Naive thymus-derived CD4-positive, alpha-beta T cell (primary cell): ENCODE results near the gene ACSS1. TPM values are rescaled to one million over a fixed set of nuclear protein-coding genes. Genes with fewer than 3 reads are reported as not detected.

Source experiments
- ATAC-seq: fragments of 150-1000 bp; cut with Tn5 transposase; 2 replicates; pipeline ENCODE4 v1.10.0; 2021; ENCODE audit warnings: mild to moderate bottlenecking, moderate library complexity
- CTCF ChIA-PET: fragments of 350-600 bp; sonication (Branson Sonifier 250); formaldehyde crosslinking; loops from one replicate; lab custom pipeline; 2021; ENCODE audit warnings: antibody characterized with exemption; lab: Charles Lee
- POLR2A ChIA-PET: fragments of 350-600 bp; sonication (Branson Sonifier 250); formaldehyde crosslinking; loops from one replicate; lab custom pipeline; 2021; ENCODE audit warnings: antibody characterized with exemption, inconsistent platforms; lab: Charles Lee
- DNase-seq, 9 donors: peaks; one replicate each; pipeline versions ENCODE4 v3.0.0 to v3.0.0-alpha.2; 2020 to 2022; ENCODE audit warnings: mixed read lengths in 1 of 9
- H3K27ac ChIP-seq: one replicate; pipeline ENCODE4 v1.7.0; 2013; ENCODE audit warnings: mild to moderate bottlenecking, low read depth, low read length, moderate library complexity
- H3K27me3 ChIP-seq, 2 donors: one replicate each; pipeline ENCODE4 v1.7.0; 2013; ENCODE audit warnings: low read length in 2 of 2, mild to moderate bottlenecking in 2 of 2, moderate library complexity in 2 of 2; ENCODE audit not compliant: control insufficient read depth in 2 of 2, insufficient read depth in 2 of 2
- H3K36me3 ChIP-seq, 3 experiments: 1 replicate in 2 of 3; 2 replicates in 1 of 3; pipeline ENCODE4 v1.7.0; 2013; ENCODE audit warnings: low read length in 3 of 3, mild to moderate bottlenecking in 3 of 3, moderate library complexity in 1 of 3; ENCODE audit not compliant: insufficient read depth in 3 of 3, control insufficient read depth in 2 of 3
- H3K4me1 ChIP-seq, 2 donors: one replicate each; pipeline ENCODE4 v1.7.0; 2013; ENCODE audit warnings: low read length in 2 of 2, mild to moderate bottlenecking in 2 of 2, moderate library complexity in 1 of 2; ENCODE audit not compliant: control insufficient read depth in 2 of 2, insufficient read depth in 2 of 2
- H3K4me3 ChIP-seq: 2 replicates; pipeline ENCODE4 v1.7.0; 2013; ENCODE audit warnings: mild to moderate bottlenecking, low read length
- H3K9me3 ChIP-seq, 3 experiments: 1 replicate in 2 of 3; 2 replicates in 1 of 3; pipeline ENCODE4 v1.7.0; 2013; ENCODE audit warnings: low read length in 3 of 3; ENCODE audit not compliant: control insufficient read depth in 2 of 3
- H3K27ac Mint-ChIP-seq, 9 donors: one replicate each; pipeline ENCODE4 v1.8.0; 2020 to 2022; ENCODE audit warnings: mixed read lengths in 9 of 9, mild to moderate bottlenecking in 8 of 9, moderate library complexity in 5 of 9, inconsistent platforms in 2 of 9
- H3K27me3 Mint-ChIP-seq, 5 donors: one replicate each; pipeline ENCODE4 v1.8.0; 2021 to 2022; ENCODE audit warnings: mixed read lengths in 5 of 5, mild to moderate bottlenecking in 1 of 5
- H3K36me3 Mint-ChIP-seq, 5 donors: one replicate each; pipeline ENCODE4 v1.8.0; 2020 to 2022; ENCODE audit warnings: mixed read lengths in 5 of 5, mild to moderate bottlenecking in 3 of 5, inconsistent platforms in 1 of 5
- H3K4me1 Mint-ChIP-seq, 7 donors: one replicate each; pipeline ENCODE4 v1.8.0; 2020 to 2022; ENCODE audit warnings: mixed read lengths in 7 of 7, mild to moderate bottlenecking in 3 of 7, inconsistent platforms in 1 of 7
- H3K4me3 Mint-ChIP-seq, 10 donors: one replicate each; pipeline ENCODE4 v1.8.0; 2020 to 2022; ENCODE audit warnings: mild to moderate bottlenecking in 10 of 10, mixed read lengths in 10 of 10, moderate library complexity in 6 of 10, inconsistent platforms in 2 of 10
- H3K9me3 Mint-ChIP-seq, 11 donors: one replicate each; pipeline ENCODE4 v1.8.0; 2020 to 2022; ENCODE audit warnings: mixed read lengths in 11 of 11, mild to moderate bottlenecking in 4 of 11, inconsistent platforms in 1 of 11, moderate library complexity in 1 of 11
- intact Hi-C, 2 donors: fragments of 100-400 bp; cut with micrococcal nuclease; formaldehyde crosslinking; loops; one replicate each; pipeline ENCODE4 v1.15.1; 2023
- polyA plus RNA-seq, 2 donors: library from polyadenylated mRNA; unstranded; fragments of 300-500 nt; fragmentation: Illumina TruSeq; gene quantifications; one replicate each; pipeline ENCODE4 v1.2.3, GENCODE V29; 2021
- total RNA-seq, 6 experiments: library from RNA in 5 of 6; stranded (reverse) in 5 of 6; gene quantifications; 1 replicate in 5 of 6; 2 replicates in 1 of 6; pipeline ENCODE4 v1.2.3 and lab custom pipeline; 2021 to 2026

ACSS1 gene
- total and polyA plus RNA-seq, 7 experiments from 2014 or later, result 33.1 to 51.7 (median 39.7) TPM

DNA sequence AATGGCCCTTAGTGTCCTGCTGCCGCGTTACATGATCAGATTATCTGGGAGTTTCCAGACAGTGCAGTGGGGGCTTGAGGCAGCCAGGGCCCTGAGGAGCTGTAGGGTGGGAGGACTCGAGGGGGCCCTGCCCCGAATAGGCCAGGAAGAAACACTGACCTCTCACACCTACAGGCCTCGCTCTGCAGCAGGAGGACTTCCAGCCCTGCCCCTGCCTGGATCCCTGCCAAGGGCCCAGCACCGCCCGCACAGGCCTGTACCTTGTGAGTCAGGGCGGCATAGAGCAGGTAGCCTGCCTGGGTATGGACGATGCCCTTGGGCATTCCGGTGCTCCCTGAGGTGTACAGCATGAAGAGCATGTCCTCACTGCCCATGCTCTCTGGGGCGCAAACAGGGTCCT is 35.3 kb downstream of the ACSS1 start:
- Histone ChIP-seq H3K36me3 (peaks cover 0 to 69% (median 4%) of the 10 kb centered on the region in 3 experiments), H3K27ac (no peak overlapping the region), H3K4me3 (no peak overlapping the region), H3K27me3 (no peaks in the 10 kb centered on the region), H3K4me1 (peaks cover 0 to 3% of the 10 kb centered on the region in 2 donors), H3K9me3 (no peaks in the 10 kb centered on the region)
- ChIA-PET CTCF (no interaction called here), POLR2A (no interaction called here)
- H3K27me3 Mint-ChIP-seq, result no peaks in the 10 kb centered on the region
- DNase-seq, result no peak
- intact Hi-C loops, result no loop called here
- no peaks in the 10 kb centered on the region for H3K9me3 Mint-ChIP-seq
- H3K27ac Mint-ChIP-seq, result peak overlapping the region in 1 of 9 donors; percentile 13
- H3K4me3 Mint-ChIP-seq, result no peak overlapping the region
- no peak for ATAC-seq
- peaks cover 4 to 25% (median 19%) of the 10 kb centered on the region in 7 donors for H3K4me1 Mint-ChIP-seq
- H3K36me3 Mint-ChIP-seq, result peaks cover 0 to 37% (median 11%) of the 10 kb centered on the region in 5 donors

DNA sequence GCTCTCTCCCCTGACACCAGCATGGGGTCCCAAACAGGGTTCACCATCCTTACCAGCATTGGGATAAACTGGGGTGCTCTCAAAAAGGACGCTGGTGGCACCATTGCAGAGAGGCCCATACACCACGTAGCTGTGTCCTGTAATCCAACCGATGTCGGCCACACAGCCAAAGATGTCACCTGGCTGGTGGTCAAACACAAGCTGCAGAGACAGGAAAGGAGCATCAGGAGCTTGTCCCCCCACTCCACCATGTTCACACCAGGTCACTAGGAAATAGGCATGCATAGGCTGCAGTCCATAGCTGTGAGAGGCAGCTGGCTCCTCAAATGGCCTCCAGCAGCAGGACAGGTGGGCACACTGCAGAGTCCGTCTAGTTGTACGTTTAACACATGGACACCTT is 36.6 kb downstream of the ACSS1 start:
- ChIA-PET CTCF (interaction anchor here (0.6 kb wide), 1 partner anchor 716 kb away, joined by 3 read pairs; no protein-coding TSS in a partner anchor), POLR2A (interaction anchor here (0.6 kb wide), 1 partner anchor 236 kb away, joined by 3 read pairs; no protein-coding TSS in a partner anchor)
- H3K27me3 ChIP-seq, result no peaks in the 10 kb centered on the region
- DNase-seq (no peak), ATAC-seq (no peak)
- Mint-ChIP-seq H3K9me3 (no peaks in the 10 kb centered on the region), H3K27me3 (no peaks in the 10 kb centered on the region), H3K27ac (peak overlapping the region in 1 of 9 donors; percentile 14), H3K4me1 (peaks cover 0 to 15% (median 12%) of the 10 kb centered on the region in 7 donors), H3K36me3 (peaks cover 0 to 36% (median 6%) of the 10 kb centered on the region in 5 donors), H3K4me3 (no peak overlapping the region)
- H3K9me3 ChIP-seq, result no peaks in the 10 kb centered on the region
- H3K27ac ChIP-seq, result no peak overlapping the region
- no peaks in the 10 kb centered on the region for H3K4me1 ChIP-seq
- intact Hi-C loops, result no loop called here
- H3K4me3 ChIP-seq, result no peak overlapping the region
- peaks cover 0 to 77% (median 4%) of the 10 kb centered on the region in 3 experiments for H3K36me3 ChIP-seq

DNA sequence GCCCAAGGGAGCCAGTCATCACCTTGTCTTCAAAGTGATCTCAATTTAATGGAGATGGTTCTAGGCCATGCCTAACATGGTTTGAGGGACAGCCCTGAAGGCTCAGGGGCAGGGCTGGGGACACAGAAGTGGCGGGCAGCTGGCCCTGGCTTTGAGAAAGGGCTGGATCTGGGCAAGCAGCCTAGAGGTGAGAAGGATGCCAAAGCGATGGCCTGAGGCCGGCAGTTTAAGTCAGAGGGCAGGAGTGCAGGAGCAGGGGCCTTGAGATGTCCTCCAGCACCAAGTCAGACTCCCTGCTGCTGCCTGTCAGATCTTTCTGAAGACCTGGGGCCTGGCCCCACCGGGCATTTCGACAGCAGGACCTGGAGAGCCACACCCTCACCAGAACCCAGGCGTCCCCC is 37.0 kb downstream of the ACSS1 start:
- POLR2A ChIA-PET, result no interaction called here

DNA sequence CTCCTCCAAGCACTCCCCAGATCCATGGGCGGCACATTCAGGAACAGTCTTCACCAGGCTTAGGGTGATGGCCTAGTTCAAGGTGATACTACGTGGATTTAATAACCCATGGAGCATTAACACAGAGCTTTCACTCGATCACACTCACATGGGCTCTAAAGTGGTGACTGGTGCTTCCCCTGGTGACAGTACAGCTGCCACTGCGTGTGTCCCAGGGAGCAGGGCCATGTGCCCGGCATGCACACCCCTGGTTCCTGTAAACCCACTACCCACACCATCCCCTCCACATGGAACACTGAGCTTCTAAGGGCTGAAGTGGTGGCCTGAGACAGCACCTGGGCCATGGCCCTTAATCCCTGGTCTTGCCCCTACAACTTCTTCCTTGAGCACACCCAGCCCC is 37.6 kb downstream of the ACSS1 start:
- intact Hi-C loops, result no loop called here

More for the DNA sequence above, 37.0 kb downstream of the ACSS1 start:
- CTCF ChIA-PET, result no interaction called here
- Histone ChIP-seq H3K4me3 (no peak overlapping the region), H3K9me3 (no peaks in the 10 kb centered on the region), H3K27ac (no peak overlapping the region), H3K36me3 (peaks cover 0 to 82% (median 4%) of the 10 kb centered on the region in 3 experiments), H3K27me3 (no peaks in the 10 kb centered on the region), H3K4me1 (no peaks in the 10 kb centered on the region)
- H3K4me1 Mint-ChIP-seq, result peaks cover 0 to 15% (median 12%) of the 10 kb centered on the region in 7 donors
- H3K36me3 Mint-ChIP-seq, result peaks cover 0 to 41% (median 6%) of the 10 kb centered on the region in 5 donors
- no peak overlapping the region for H3K27ac Mint-ChIP-seq
- no peak for ATAC-seq
- H3K4me3 Mint-ChIP-seq, result no peak overlapping the region
- no peak for DNase-seq
- no peaks in the 10 kb centered on the region for H3K9me3 Mint-ChIP-seq
- intact Hi-C loops, result no loop called here
- H3K27me3 Mint-ChIP-seq, result no peaks in the 10 kb centered on the region

DNA sequence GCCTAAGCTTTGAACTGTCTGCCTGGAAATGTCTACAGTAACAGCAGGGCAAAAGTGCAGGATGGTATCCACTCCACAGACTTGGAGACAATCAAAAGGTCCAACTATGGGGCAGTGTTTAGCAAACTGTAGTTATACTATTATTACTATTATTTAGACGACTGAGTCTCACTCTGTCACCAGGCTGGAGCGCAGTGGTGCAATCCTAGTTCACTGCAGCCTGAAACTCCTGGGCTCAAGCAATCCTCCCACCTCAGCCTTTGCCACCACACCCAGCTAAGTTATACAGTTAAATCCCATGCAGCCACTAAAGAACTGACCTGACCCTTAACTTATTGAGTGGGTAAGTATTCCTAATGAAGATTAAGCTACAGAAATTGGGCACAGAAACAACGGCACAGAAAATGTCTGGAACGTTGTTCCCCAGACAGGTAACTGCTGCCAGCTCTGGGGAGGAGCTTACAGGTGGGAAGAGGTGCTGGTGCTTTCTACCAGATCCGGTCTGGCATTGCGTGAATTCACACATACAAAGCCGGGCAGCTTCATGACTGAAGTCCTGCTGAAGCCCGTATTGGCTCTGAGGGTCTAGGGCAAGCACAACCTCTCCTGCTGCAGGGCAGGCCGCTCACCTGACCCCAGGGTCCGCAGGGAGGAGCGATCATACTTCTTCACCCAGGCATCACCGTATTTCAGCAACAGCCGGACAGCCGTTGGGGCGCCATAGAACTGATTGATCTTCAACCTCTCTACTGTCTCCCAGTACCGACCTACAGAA is 38.4 kb downstream of the ACSS1 start:
- Histone ChIP-seq H3K27me3 (no peaks in the 10 kb centered on the region), H3K4me3 (no peak overlapping the region), H3K27ac (no peak overlapping the region), H3K36me3 (peaks cover 0 to 87% (median 4%) of the 10 kb centered on the region in 3 experiments), H3K9me3 (no peaks in the 10 kb centered on the region), H3K4me1 (no peaks in the 10 kb centered on the region)
- Mint-ChIP-seq H3K36me3 (peaks cover 0 to 46% (median 6%) of the 10 kb centered on the region in 5 donors), H3K4me3 (no peak overlapping the region), H3K27me3 (no peaks in the 10 kb centered on the region), H3K27ac (no peak overlapping the region), H3K9me3 (no peaks in the 10 kb centered on the region), H3K4me1 (peaks cover 0 to 11% (median 7%) of the 10 kb centered on the region in 7 donors)
- intact Hi-C loops, result no loop called here
- ChIA-PET POLR2A (no interaction called here), CTCF (interaction anchor here (0.6 kb wide), 1 partner anchor 1268 kb away, joined by 6 read pairs; no protein-coding TSS in a partner anchor)
- no peak for ATAC-seq
- DNase-seq, result no peak

More for the DNA sequence above, 37.6 kb downstream of the ACSS1 start:
- H3K4me1 ChIP-seq, result no peaks in the 10 kb centered on the region
- peaks cover 0 to 84% (median 4%) of the 10 kb centered on the region in 3 experiments for H3K36me3 ChIP-seq
- Mint-ChIP-seq H3K36me3 (peaks cover 0 to 42% (median 6%) of the 10 kb centered on the region in 5 donors), H3K4me1 (peaks cover 0 to 14% (median 9%) of the 10 kb centered on the region in 7 donors), H3K27ac (no peak overlapping the region), H3K27me3 (no peaks in the 10 kb centered on the region), H3K4me3 (no peak overlapping the region), H3K9me3 (no peaks in the 10 kb centered on the region)
- no peaks in the 10 kb centered on the region for H3K9me3 ChIP-seq
- CTCF ChIA-PET, result no interaction called here
- POLR2A ChIA-PET, result no interaction called here
- no peak overlapping the region for H3K4me3 ChIP-seq
- ATAC-seq (no peak), DNase-seq (no peak)
- H3K27ac ChIP-seq, result no peak overlapping the region
- H3K27me3 ChIP-seq, result no peaks in the 10 kb centered on the region

DNA sequence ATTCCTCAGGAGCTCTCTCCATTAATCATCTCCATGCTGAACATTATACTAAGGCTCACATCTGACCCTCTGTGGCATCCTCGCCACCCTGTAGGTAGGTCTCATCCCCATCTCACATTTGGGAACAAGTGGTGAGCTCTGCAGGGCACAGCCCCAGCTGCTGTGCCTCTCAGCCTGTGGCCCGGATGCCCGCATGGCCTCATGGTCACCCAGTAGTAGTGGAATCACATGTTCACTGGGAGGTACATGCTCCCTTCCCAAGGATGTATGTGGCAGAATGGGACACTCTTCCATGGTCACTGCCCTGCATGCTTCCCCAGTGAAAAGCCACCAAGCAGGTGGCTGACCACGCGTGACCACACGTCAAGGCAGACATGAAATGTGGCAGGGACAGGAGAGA is 39.1 kb downstream of the ACSS1 start:
- POLR2A ChIA-PET, result no interaction called here
- Mint-ChIP-seq H3K27ac (no peak overlapping the region), H3K4me1 (peaks cover 0 to 7% (median 6%) of the 10 kb centered on the region in 7 donors), H3K27me3 (no peaks in the 10 kb centered on the region), H3K4me3 (no peak overlapping the region), H3K36me3 (peaks cover 0 to 52% (median 11%) of the 10 kb centered on the region in 5 donors), H3K9me3 (no peaks in the 10 kb centered on the region)
- Histone ChIP-seq H3K36me3 (peaks cover 0 to 87% (median 4%) of the 10 kb centered on the region in 3 experiments), H3K4me1 (no peaks in the 10 kb centered on the region), H3K9me3 (no peaks in the 10 kb centered on the region), H3K27me3 (no peaks in the 10 kb centered on the region), H3K27ac (no peak overlapping the region), H3K4me3 (no peak overlapping the region)
- CTCF ChIA-PET, result interaction anchor here (0.6 kb wide), 1 partner anchor 1267 kb away, joined by 6 read pairs; no protein-coding TSS in a partner anchor
- ATAC-seq (no peak), DNase-seq (no peak)
- intact Hi-C loops, result no loop called here
